Measurements from ENCODE around the gene SETD1A. TPM values are rescaled to one million over a fixed set of nuclear protein-coding genes. Genes with fewer than 3 reads are reported as not detected.

The SETD1A gene
- total RNA-seq, 1 donor from 2014 or later: 7.4 TPM

- no peak for TF ChIP-seq CTCF (IDR thresholded peaks at IDR 0.05; ENCODE audit: borderline replicate concordance)
- H3K9me3 ChIP-seq (replicated peaks): no peaks in the 10 kb centered on the region
- peak within 1 kb of the TSS; percentile 84 for H3K4me3 ChIP-seq
- DNase-seq: peak; percentile 48
- H3K4me1 ChIP-seq: peaks cover 32% of the 10 kb centered on the region
- H3K27me3 ChIP-seq (ENCODE audit: low read depth): no peaks in the 10 kb centered on the region
- intact Hi-C loops (cut with micrococcal nuclease): no loop called here
- peak within 1 kb of the TSS; percentile 96 for H3K27ac ChIP-seq (replicated peaks)
- no peaks in the 10 kb centered on the region for H3K36me3 ChIP-seq
These were observed 33.9 kb upstream of the SETD1A start, which contains the start of gene FBXL19 for GRCh38 chr16:30923554-30924075. FBXL19 (plus strand) TSS chr16:30923572; CDS start chr16:30925755, 2,183 bp downstream.

GRCh38 chr16:30924076-30924912 is 33.3 kb upstream of the SETD1A start:
- no peak for DNase-seq

GRCh38 chr16:30924913-30925631 is 32.5 kb upstream of the SETD1A start:
- Histone ChIP-seq H3K4me3 (peak overlapping the region; percentile 84), H3K27me3 (ENCODE audit: low read depth) (no peaks in the 10 kb centered on the region), H3K4me1 (peaks cover 34% of the 10 kb centered on the region), H3K9me3 (replicated peaks) (no peaks in the 10 kb centered on the region), H3K36me3 (peaks cover 3% of the 10 kb centered on the region), H3K27ac (replicated peaks) (peak overlapping the region; percentile 96)
- intact Hi-C loops (cut with micrococcal nuclease): no loop called here
- DNase-seq: no peak
- TF ChIP-seq CTCF (IDR thresholded peaks at IDR 0.05; ENCODE audit: borderline replicate concordance): no peak

More at GRCh38 chr16:30924076-30924912, 33.3 kb upstream of the SETD1A start:
- no peak for TF ChIP-seq CTCF (IDR thresholded peaks at IDR 0.05; ENCODE audit: borderline replicate concordance)
- Histone ChIP-seq H3K4me1 (peaks cover 32% of the 10 kb centered on the region), H3K36me3 (no peaks in the 10 kb centered on the region), H3K4me3 (peak overlapping the region; percentile 84), H3K9me3 (replicated peaks) (no peaks in the 10 kb centered on the region), H3K27me3 (ENCODE audit: low read depth) (no peaks in the 10 kb centered on the region), H3K27ac (replicated peaks) (peak overlapping the region; percentile 96)
- intact Hi-C loops (cut with micrococcal nuclease): no loop called here

GRCh38 chr16:30925632-30925987 is 31.9 kb upstream of the SETD1A start:
- Histone ChIP-seq H3K36me3 (peaks cover 8% of the 10 kb centered on the region), H3K4me1 (peaks cover 39% of the 10 kb centered on the region), H3K4me3 (no peak overlapping the region), H3K27me3 (ENCODE audit: low read depth) (no peaks in the 10 kb centered on the region), H3K9me3 (replicated peaks) (no peaks in the 10 kb centered on the region), H3K27ac (replicated peaks) (no peak overlapping the region)
- TF ChIP-seq CTCF (IDR thresholded peaks at IDR 0.05; ENCODE audit: borderline replicate concordance): no peak
- DNase-seq: no peak
- intact Hi-C loops (cut with micrococcal nuclease): no loop called here

GRCh38 chr16:30925995-30926811 is 31.4 kb upstream of the SETD1A start:
- Histone ChIP-seq H3K4me1 (peaks cover 41% of the 10 kb centered on the region), H3K9me3 (replicated peaks) (no peaks in the 10 kb centered on the region), H3K4me3 (no peak overlapping the region), H3K36me3 (peaks cover 14% of the 10 kb centered on the region), H3K27me3 (ENCODE audit: low read depth) (no peaks in the 10 kb centered on the region), H3K27ac (replicated peaks) (no peak overlapping the region)
- TF ChIP-seq CTCF (IDR thresholded peaks at IDR 0.05; ENCODE audit: borderline replicate concordance): no peak
- intact Hi-C loops (cut with micrococcal nuclease): no loop called here
- DNase-seq: no peak
